Endothelial cell of umbilical vein (primary cell): ENCODE data around the gene TNNT3. TPM values are rescaled to one million over a fixed set of nuclear protein-coding genes. Genes with fewer than 3 reads are reported as not detected.

ENCODE experiments used
- BruUV-seq: library from RNA; stranded (reverse); fragments of 400-500 nt; replicated peaks from 2 replicates; lab custom pipeline; 2021; lab: Mats Ljungman, UMichigan
- CTCF ChIA-PET: fragments of 300-600, 350-600 bp; sonication (Branson Sonifier 250); formaldehyde crosslinking; loops from one replicate; lab custom pipeline; 2021; ENCODE audit warnings: antibody characterized with exemption, inconsistent platforms; lab: Charles Lee
- POLR2A ChIA-PET: fragments of 300-600, 350-600 bp; sonication (Branson Sonifier 250); formaldehyde crosslinking; loops from one replicate; lab custom pipeline; 2021; ENCODE audit warnings: antibody characterized with exemption, inconsistent platforms; lab: Charles Lee
- DNase-seq: peaks from one replicate; pipeline ENCODE4 v3.0.0-alpha.2; 2011; ENCODE audit warnings: low read depth, low spot score
- FAIRE-seq: peaks from 2 replicates; lab custom pipeline; 2011; peaks lifted over from hg19 to GRCh38; lab: Jason Lieb, UNC
- H2AFZ ChIP-seq: 2 replicates; pipeline ENCODE4 v1.6.0; 2012; ENCODE audit warnings: low read depth, low read length, control low read depth, inconsistent platforms
- H3K27ac ChIP-seq: 2 replicates; pipeline ENCODE4 v1.5.1; 2011; ENCODE audit warnings: low read depth, mild to moderate bottlenecking, control low read depth, low read length, moderate library complexity; ENCODE audit not compliant: insufficient read depth
- H3K27me3 ChIP-seq, 2 experiments: 2 replicates each; pipeline versions ENCODE4 v1.6.0 to v1.6.1; 2011; ENCODE audit warnings: low read length in 2 of 2, mixed read lengths in 1 of 2; ENCODE audit not compliant: control insufficient read depth in 2 of 2, insufficient read depth in 2 of 2
- H3K36me3 ChIP-seq, 2 experiments: 2 replicates in 1 of 2; 3 replicates in 1 of 2; pipeline ENCODE4 v1.5.1; 2011; ENCODE audit warnings: low read length in 2 of 2, mild to moderate bottlenecking in 1 of 2, moderate library complexity in 1 of 2; ENCODE audit not compliant: control insufficient read depth in 2 of 2, insufficient read depth in 2 of 2; ENCODE audit errors: extremely low read depth in 1 of 2
- H3K4me1 ChIP-seq: 3 replicates; pipeline ENCODE4 v1.5.1; 2011; ENCODE audit warnings: mild to moderate bottlenecking, low read length; ENCODE audit not compliant: control insufficient read depth, insufficient read depth; ENCODE audit errors: extremely low read depth
- H3K4me2 ChIP-seq: 2 replicates; pipeline ENCODE4 v1.6.1; 2011; ENCODE audit warnings: low read length, control low read depth, mixed read lengths; ENCODE audit not compliant: insufficient read depth
- H3K4me3 ChIP-seq, 3 experiments: fragments of 200-600 bp in 1 of 3; sonication (generic), shearing (Covaris generic) in 1 of 3; replicated peaks in 1 of 3; 2 replicates each; pipeline ENCODE4 v1.5.1; 2011 to 2016; ENCODE audit warnings: control low read depth in 3 of 3, low read length in 3 of 3, mild to moderate bottlenecking in 2 of 3, inconsistent platforms in 1 of 3, low read depth in 1 of 3, moderate library complexity in 1 of 3; ENCODE audit not compliant: insufficient read depth in 1 of 3
- H3K79me2 ChIP-seq: 2 replicates; pipeline ENCODE4 v1.6.0; 2012; ENCODE audit warnings: low read length, inconsistent platforms; ENCODE audit not compliant: control insufficient read depth, insufficient read depth
- H3K9ac ChIP-seq: replicated peaks from 2 replicates; pipeline ENCODE3; 2011; ENCODE audit warnings: low read length, control low read depth; ENCODE audit not compliant: insufficient read depth; ENCODE audit errors: extremely low read depth
- H3K9me1 ChIP-seq: replicated peaks from 3 replicates; pipeline ENCODE4 v1.6.0; 2011; ENCODE audit warnings: mild to moderate bottlenecking, low read length; ENCODE audit not compliant: control insufficient read depth, insufficient read depth; ENCODE audit errors: extremely low read depth
- H3K9me3 ChIP-seq: replicated peaks from 2 replicates; pipeline ENCODE4 v1.5.1; 2012; ENCODE audit warnings: low read length, inconsistent platforms; ENCODE audit not compliant: control insufficient read depth, insufficient read depth
- H4K20me1 ChIP-seq: replicated peaks from 2 replicates; pipeline ENCODE3; 2011; ENCODE audit warnings: mild to moderate bottlenecking, low read length; ENCODE audit not compliant: control insufficient read depth, insufficient read depth; ENCODE audit errors: extremely low read depth
- CTCF ChIP-seq, 2 donors: IDR thresholded peaks; 1 replicate in 1 of 2; 2 replicates in 1 of 2; pipeline ENCODE4 v1.5.1; 2011; ENCODE audit warnings: low read length in 2 of 2, mild to moderate bottlenecking in 2 of 2, moderate library complexity in 2 of 2, control low read depth in 1 of 2, inconsistent platforms in 1 of 2, low read depth in 1 of 2; ENCODE audit not compliant: insufficient read depth in 1 of 2; ENCODE audit errors: extremely low read depth in 1 of 2
- EZH2 ChIP-seq: IDR thresholded peaks from 2 replicates; pipeline ENCODE4 v1.6.1; 2012; ENCODE audit warnings: borderline replicate concordance, low read depth, mild to moderate bottlenecking, moderate library complexity, low read length, inconsistent platforms; ENCODE audit not compliant: severe bottlenecking
- FOS ChIP-seq: IDR thresholded peaks from 2 replicates; pipeline ENCODE4 v1.6.1; 2011; ENCODE audit warnings: mild to moderate bottlenecking, low read length, moderate library complexity, borderline replicate concordance; ENCODE audit not compliant: insufficient read depth
- GATA2 ChIP-seq: IDR thresholded peaks from 2 replicates; pipeline ENCODE4 v1.7.0; 2011; ENCODE audit warnings: low read depth, mild to moderate bottlenecking, moderate library complexity, mixed read lengths, low read length; ENCODE audit not compliant: insufficient read length, insufficient read depth
- JUN ChIP-seq: IDR thresholded peaks from 2 replicates; pipeline ENCODE4 v1.6.1; 2011; ENCODE audit warnings: borderline replicate concordance, low read depth; ENCODE audit not compliant: insufficient read length, insufficient read depth
- MAX ChIP-seq: IDR thresholded peaks from 2 replicates; pipeline ENCODE4 v1.6.1; 2011; ENCODE audit not compliant: insufficient read depth, insufficient read length
- MYC ChIP-seq: IDR thresholded peaks from one replicate; pipeline ENCODE4 v1.6.1; 2011; ENCODE audit warnings: mild to moderate bottlenecking, low read depth, low read length
- POLR2A ChIP-seq: IDR thresholded peaks from 2 replicates; pipeline ENCODE4 v1.6.1; 2012; ENCODE audit warnings: low read depth, mild to moderate bottlenecking, control low read depth, low read length
- POLR2AphosphoS5 ChIP-seq: IDR thresholded peaks from 2 replicates; pipeline ENCODE4 v1.6.1; 2012; ENCODE audit warnings: low read depth, mild to moderate bottlenecking, control low read depth, low read length, moderate library complexity; ENCODE audit not compliant: insufficient read depth
- dilution Hi-C: fragments of 300-500 bp; cut with MboI; formaldehyde crosslinking; loops from one replicate; pipeline ENCODE4 v1.15.0; 2019; ENCODE audit warnings: low sequenced_read_pairs; ENCODE audit not compliant: extremely low pct_ligation_motif_present
- intact Hi-C: fragments of 100-400 bp; cut with micrococcal nuclease; formaldehyde crosslinking; loops from one replicate; pipeline ENCODE4 v1.10.0; 2022
- polyA plus RNA-seq, 4 experiments: library from polyadenylated mRNA; depleted of rRNA in 3 of 4; stranded (reverse) in 3 of 4; unstranded in 1 of 4; fragments of >200 nt; gene quantifications; 2 replicates each; pipeline versions ENCODE4 v1.2.1 to v1.2.3, GENCODE V29; 2011 to 2012; ENCODE audit warnings: missing spikeins in 1 of 4
- total RNA-seq: library from RNA; stranded (reverse); gene quantifications from 2 replicates; pipeline ENCODE4 v1.2.3, GENCODE V29; 2021

Gene TNNT3
- total and polyA plus RNA-seq, 2 donors (not counting 3 experiments of a cell fraction or from before 2014, with no cell fraction given): not detected

- Histone ChIP-seq H3K9ac (no peak overlapping the region), H3K36me3 (no peaks in the 10 kb centered on the region), H3K4me2 (no peak overlapping the region), H3K9me3 (no peaks in the 10 kb centered on the region), H4K20me1 (no peaks in the 10 kb centered on the region), H3K27ac (no peak overlapping the region), H2AFZ (no peak overlapping the region), H3K9me1 (no peaks in the 10 kb centered on the region), H3K4me1 (no peaks in the 10 kb centered on the region), H3K79me2 (no peaks in the 10 kb centered on the region), H3K4me3 (no peak overlapping the region), H3K27me3 (no peaks in the 10 kb centered on the region)
- FAIRE-seq: no peak
- dilution Hi-C loops: no loop called here
- POLR2A ChIA-PET: no interaction called here
- no TSS peak for BruUV-seq
- TF ChIP-seq MAX (no peak), EZH2 (no peak), CTCF (IDR thresholded peaks at IDR 0.05; ENCODE audit: extremely low read depth in 1 of 2, insufficient read depth in 1 of 2, low read depth in 1 of 2, low read length in 2 of 2) (no peak), POLR2AphosphoS5 (no peak), MYC (no peak), FOS (no peak), GATA2 (no peak), POLR2A (no peak), JUN (no peak)
- intact Hi-C loops: no loop called here
- CTCF ChIA-PET: no interaction called here
- no peak for DNase-seq
Measured at GRCh38 chr11:1932681-1933080, 13.2 kb downstream of the TNNT3 start.
